HepG2 (cell line): ENCODE data around the gene CYTH1. TPM values are rescaled to one million over a fixed set of nuclear protein-coding genes. Genes with fewer than 3 reads are reported as not detected.

ENCODE experiments used
- ATAC-seq: fragments of 200-7000 bp; cut with Tn5 transposase; 3 replicates; pipeline ENCODE4 v1.9.1; 2020; ENCODE audit warnings: mild to moderate bottlenecking, moderate library complexity
- BruUV-seq: library from RNA; stranded (reverse); fragments of 400-500 nt; replicated peaks from 2 replicates; lab custom pipeline; 2021; lab: Mats Ljungman, UMichigan
- CTCF ChIA-PET: fragments of 300-600 bp; formaldehyde crosslinking; extraction: SDS; loops from one replicate; lab custom pipeline; 2021; ENCODE audit warnings: low total read pairs, inconsistent platforms, low intra/inter-chr PET ratio; lab: Yijun Ruan, JAX
- POLR2A ChIA-PET: fragments of 350-600 bp; sonication (Branson Sonifier 250); formaldehyde crosslinking; loops from one replicate; lab custom pipeline; 2020; ENCODE audit warnings: antibody characterized with exemption, inconsistent platforms; lab: Yijun Ruan, JAX
- DNase-seq: peaks from one replicate; pipeline ENCODE4 v3.0.0-alpha.2; 2015; ENCODE audit warnings: low spot score
- FAIRE-seq: peaks from 3 replicates; lab custom pipeline; 2011; peaks lifted over from hg19 to GRCh38; lab: Jason Lieb, UNC
- H2AFZ ChIP-seq: one replicate; pipeline ENCODE4 v1.6.1; 2011; ENCODE audit warnings: low read length, inconsistent platforms
- H3K27ac ChIP-seq: fragments of 300-600 bp; 3 replicates; pipeline ENCODE4 v1.8.0; 2011; ENCODE audit warnings: mixed run types, mild to moderate bottlenecking, mixed read lengths, low read length, inconsistent platforms; ENCODE audit not compliant: insufficient read depth; ENCODE audit errors: extremely low read length
- H3K27me3 ChIP-seq, 2 experiments: fragments of 200-600 bp in 1 of 2; 2 replicates in 1 of 2; 3 replicates in 1 of 2; pipeline versions ENCODE4 v1.6.0 to v1.8.0; 2011; ENCODE audit warnings: low read length in 2 of 2, mild to moderate bottlenecking in 2 of 2, moderate library complexity in 2 of 2, inconsistent platforms in 1 of 2; ENCODE audit not compliant: insufficient read depth in 2 of 2, control insufficient read depth in 1 of 2
- H3K36me3 ChIP-seq, 2 experiments: fragments of 200-600 bp in 1 of 2; replicated peaks in 1 of 2; 2 replicates in 1 of 2; 3 replicates in 1 of 2; pipeline versions ENCODE4 v1.5.1 to v1.8.0; 2011; ENCODE audit warnings: low read length in 2 of 2, inconsistent platforms in 1 of 2; ENCODE audit not compliant: insufficient read depth in 2 of 2, control insufficient read depth in 1 of 2
- H3K4me1 ChIP-seq: 2 replicates; pipeline ENCODE4 v1.5.1; 2012; ENCODE audit warnings: low read length, inconsistent platforms; ENCODE audit not compliant: insufficient read depth
- H3K4me2 ChIP-seq: 2 replicates; pipeline ENCODE4 v1.6.0; 2011; ENCODE audit warnings: low read depth, low read length, inconsistent platforms
- H3K4me3 ChIP-seq, 3 experiments: fragments of 200-600 bp in 1 of 3; sonication (generic), shearing (Covaris generic) in 1 of 3; replicated peaks in 1 of 3; 2 replicates each; pipeline ENCODE4 v1.5.1; 2011 to 2016; ENCODE audit warnings: low read length in 3 of 3, inconsistent platforms in 2 of 3, low read depth in 2 of 3, mild to moderate bottlenecking in 2 of 3, control low read depth in 1 of 3, mixed read lengths in 1 of 3; ENCODE audit not compliant: insufficient read depth in 1 of 3
- H3K79me2 ChIP-seq: one replicate; pipeline ENCODE4 v1.6.1; 2011; ENCODE audit warnings: low read length, inconsistent platforms; ENCODE audit not compliant: insufficient read depth
- H3K9ac ChIP-seq: 2 replicates; pipeline ENCODE4 v1.6.0; 2011; ENCODE audit warnings: mild to moderate bottlenecking, low read depth, low read length, inconsistent platforms; ENCODE audit not compliant: insufficient read depth
- H3K9me3 ChIP-seq: 2 replicates; pipeline ENCODE4 v1.5.1; 2012; ENCODE audit warnings: mild to moderate bottlenecking, low read length
- H4K20me1 ChIP-seq: 2 replicates; pipeline ENCODE4 v1.6.0; 2011; ENCODE audit warnings: inconsistent platforms, mild to moderate bottlenecking, low read length, moderate library complexity; ENCODE audit not compliant: insufficient read depth
- AGO2 ChIP-seq: fragments of 200-400 bp; formaldehyde crosslinking; optimal IDR thresholded peaks from 2 replicates; pipeline ENCODE3; 2017; ENCODE audit warnings: mild to moderate bottlenecking, low read depth, low read length, moderate library complexity
- KIAA2018 ChIP-seq: sonication (generic); formaldehyde crosslinking; IDR thresholded peaks from 2 replicates; pipeline ENCODE4 v1.5.0; 2020; ENCODE audit warnings: mild to moderate bottlenecking, missing genetic modification reagents, borderline replicate concordance
- RBM39 ChIP-seq: fragments of 200-400 bp; formaldehyde crosslinking; IDR thresholded peaks from one replicate; pipeline ENCODE4 v1.6.1; 2018; ENCODE audit warnings: antibody characterized with exemption, mild to moderate bottlenecking, low read depth, low read length; ENCODE audit not compliant: poor library complexity, severe bottlenecking
- TIGD3 ChIP-seq: sonication (generic); formaldehyde crosslinking; IDR thresholded peaks from 2 replicates; pipeline ENCODE4 v1.5.1; 2020; ENCODE audit warnings: mild to moderate bottlenecking, missing genetic modification reagents, borderline replicate concordance
- ZNF816 ChIP-seq: sonication (generic); formaldehyde crosslinking; IDR thresholded peaks from 2 replicates; pipeline ENCODE4 v1.8.0; 2022; ENCODE audit warnings: missing genetic modification reagents, mild to moderate bottlenecking, borderline replicate concordance
- WGBS: methylation state at CpG from one replicate; pipeline ENCODE4 v1.1.6; 2017; ENCODE audit warnings: low lambda C conversion rate; 5-methylcytosine and 5-hydroxymethylcytosine counted together
- in situ Hi-C: cut with HindIII; loops from 2 replicates; pipeline ENCODE4 v1.10.0; 2017; ENCODE audit warnings: low pct_unique_long_range_greater_than_20kb; ENCODE audit not compliant: extremely low pct_ligation_motif_present
- intact Hi-C: fragments of 100-400 bp; cut with micrococcal nuclease; formaldehyde crosslinking; loops from one replicate; pipeline ENCODE4 v1.10.0; 2022; ENCODE audit not compliant: unreplicated experiment
- polyA plus RNA-seq, 8 experiments: library from polyadenylated mRNA; depleted of rRNA in 3 of 8; stranded (reverse) in 7 of 8; unstranded in 1 of 8; fragments of >200 nt; fragmentation: Illumina TruSeq in 4 of 8; extraction: Trizol in 4 of 8; gene quantifications; 2 replicates each; pipeline versions ENCODE4 v1.2.1 to v1.2.3, GENCODE V29; 2011 to 2016; ENCODE audit warnings: low read depth in 4 of 8, missing spikeins in 1 of 8, mixed read lengths in 1 of 8; ENCODE audit not compliant: insufficient read depth in 1 of 8
- total RNA-seq, 5 experiments: library from RNA; depleted of rRNA; stranded (reverse); fragments of >200 nt; fragmentation: Illumina TruSeq; extraction: Trizol; gene quantifications; 2 replicates each; pipeline ENCODE4 v1.2.3, GENCODE V29; 2016; ENCODE audit warnings: low read depth in 1 of 5

Gene CYTH1
- total and polyA plus RNA-seq, 2 of the 13 experiments (the other 11 are each of a cell fraction or from before 2014, with no cell fraction given): 20.1 to 48.9 TPM

GRCh38 chr17:78823282-78824046 lies 41.4 kb upstream of the CYTH1 start (continued):
- no peak for TF ChIP-seq KIAA2018 (CRISPR knock-in tag)

GRCh38 chr17:78822552-78822951 lies 40.5 kb upstream of the CYTH1 start:
- POLR2A ChIA-PET: interaction anchor here (1.1 kb wide), 1 partner anchor 9 kb away, joined by 4 read pairs; no protein-coding TSS in a partner anchor
- ATAC-seq: no peak; the same call in 2 of the 3 replicates
- no peak overlapping the region for H3K9ac ChIP-seq
- H3K9me3 ChIP-seq: no peaks in the 10 kb centered on the region
- in situ Hi-C loops: no loop called here
- intact Hi-C loops: no loop called here
- H3K4me3 ChIP-seq: no peak overlapping the region
- WGBS: 97% methylated on average over 12 of the region's 14 CpGs
- TF ChIP-seq AGO2 (peak; percentile 15), RBM39 (no peak), TIGD3 (CRISPR knock-in tag) (no peak), ZNF816 (no peak)
- no TSS peak for BruUV-seq
- H3K4me2 ChIP-seq: no peak overlapping the region
- CTCF ChIA-PET: no interaction called here
- H3K4me1 ChIP-seq: 0 out of 2 replicates have a peak, but pooled peaks cover 7% of the 10 kb centered on the region
- no peak overlapping the region for H2AFZ ChIP-seq
- no peaks in the 10 kb centered on the region for H3K27me3 ChIP-seq
- FAIRE-seq: no peak
- no peak overlapping the region for H3K27ac ChIP-seq
- no peak for DNase-seq
- peaks cover 72 to 94% of the 10 kb centered on the region in 2 experiments for H3K36me3 ChIP-seq
- H3K79me2 ChIP-seq: peaks cover 3% of the 10 kb centered on the region
- H4K20me1 ChIP-seq: peaks cover 6% of the 10 kb centered on the region
